BLaER1 treated with 17β-estradiol and CSF1 and Interleukin-3, amounts not matched to agents 10 nM and 100 nM (cell line): ENCODE measurements around the gene YDJC.

Experiments used
- H3K27ac ChIP-seq, 11 experiments: shearing (Covaris generic); formaldehyde crosslinking; 2 replicates each; pipeline ENCODE4 v1.8.1; 2022
- H3K27me3 ChIP-seq, 11 experiments: shearing (Covaris generic); formaldehyde crosslinking; 2 replicates each; pipeline ENCODE4 v1.8.1; 2022
- H3K36me3 ChIP-seq, 11 experiments: shearing (Covaris generic); formaldehyde crosslinking; 2 replicates each; pipeline ENCODE4 v1.8.1; 2022
- H3K4me1 ChIP-seq, 10 experiments: shearing (Covaris generic); formaldehyde crosslinking; 2 replicates each; pipeline ENCODE4 v1.8.1; 2022
- H3K4me2 ChIP-seq, 11 experiments: shearing (Covaris generic); formaldehyde crosslinking; 2 replicates each; pipeline ENCODE4 v1.8.1; 2022
- H3K4me3 ChIP-seq, 10 experiments: shearing (Covaris generic); formaldehyde crosslinking; 2 replicates each; pipeline ENCODE4 v1.8.1; 2022
- H3K9ac ChIP-seq, 11 experiments: shearing (Covaris generic); formaldehyde crosslinking; 2 replicates each; pipeline ENCODE4 v1.8.1; 2022
- H3K9me3 ChIP-seq, 11 experiments: shearing (Covaris generic); formaldehyde crosslinking; replicated peaks in 1 of 11; 2 replicates each; pipeline ENCODE4 v1.8.1; 2022
- H4K20me1 ChIP-seq, 11 experiments: shearing (Covaris generic); formaldehyde crosslinking; 2 replicates each; pipeline ENCODE4 v1.8.1; 2022
- Cebpa-rat ChIP-seq, 11 experiments: shearing (Covaris generic); IDR thresholded peaks; 2 replicates each; pipeline ENCODE4 v1.8.1; 2022

Gene YDJC

GRCh38 chr22:21636629-21637218, 6.9 kb upstream of the YDJC start:
- Histone ChIP-seq H3K27ac (no peak overlapping the region), H3K27me3 (no peaks in the 10 kb centered on the region), H3K4me2 (no peak overlapping the region), H3K36me3 (no peaks in the 10 kb centered on the region), H3K4me1 (peaks cover 6 to 20% (median 9%) of the 10 kb centered on the region in 10 experiments), H3K4me3 (no peak overlapping the region), H3K9me3 (peaks cover 0 to 10% (median 7%) of the 10 kb centered on the region in 11 experiments; a peak in 15 of 22 replicates), H3K9ac (no peak overlapping the region), H4K20me1 (no peaks in the 10 kb centered on the region; a peak in 2 of 22 replicates)
- TF ChIP-seq Cebpa-rat (IDR thresholded peaks at IDR 0.05) = no peak

- Histone ChIP-seq H3K36me3 (no peaks in the 10 kb centered on the region), H3K4me2 (no peak overlapping the region), H3K9ac (no peak overlapping the region), H3K9me3 (peaks cover 0 to 10% (median 7%) of the 10 kb centered on the region in 11 experiments; a peak in 15 of 22 replicates), H3K4me1 (peaks cover 0 to 13% (median 3%) of the 10 kb centered on the region in 10 experiments; a peak in 13 of 20 replicates), H3K4me3 (no peak overlapping the region), H3K27ac (no peak overlapping the region), H4K20me1 (no peaks in the 10 kb centered on the region; a peak in 2 of 22 replicates), H3K27me3 (no peaks in the 10 kb centered on the region)
- no peak for TF ChIP-seq Cebpa-rat (IDR thresholded peaks at IDR 0.05)
Observed at GRCh38 chr22:21635771-21636510, 6.1 kb upstream of the YDJC start.

- no peaks in the 10 kb centered on the region; a peak in 2 of 22 replicates for H4K20me1 ChIP-seq
- peaks cover 0 to 10% (median 7%) of the 10 kb centered on the region in 11 experiments; a peak in 15 of 22 replicates for H3K9me3 ChIP-seq
- H3K27me3 ChIP-seq = no peaks in the 10 kb centered on the region
- no peak overlapping the region for H3K27ac ChIP-seq
- H3K4me1 ChIP-seq = peaks cover 0 to 19% (median 6%) of the 10 kb centered on the region in 10 experiments; a peak in 11 of 20 replicates
- no peaks in the 10 kb centered on the region for H3K36me3 ChIP-seq
- H3K4me3 ChIP-seq = no peak overlapping the region
- no peak overlapping the region for H3K4me2 ChIP-seq
- no peak for TF ChIP-seq Cebpa-rat (IDR thresholded peaks at IDR 0.05)
- no peak overlapping the region for H3K9ac ChIP-seq
Observed at GRCh38 chr22:21634844-21635243, 5.0 kb upstream of the YDJC start.

- Histone ChIP-seq H3K9me3 (peaks cover 0 to 10% (median 7%) of the 10 kb centered on the region in 11 experiments; a peak in 15 of 22 replicates), H3K27me3 (no peaks in the 10 kb centered on the region), H3K4me3 (no peak overlapping the region), H3K36me3 (peaks cover 0 to under 1% (median under 1%) of the 10 kb centered on the region in 11 experiments; a peak in 5 of 22 replicates), H4K20me1 (peaks cover 0 to 1% (median under 1%) of the 10 kb centered on the region in 11 experiments; a peak in 9 of 22 replicates), H3K9ac (no peak overlapping the region), H3K4me1 (peaks cover under 1 to 20% (median 6%) of the 10 kb centered on the region in 10 experiments; a peak in 18 of 20 replicates), H3K4me2 (no peak overlapping the region), H3K27ac (no peak overlapping the region)
- no peak for TF ChIP-seq Cebpa-rat (IDR thresholded peaks at IDR 0.05)
Observed at GRCh38 chr22:21634081-21634480, 4.3 kb upstream of the YDJC start.

GRCh38 chr22:21633481-21633880, 3.7 kb upstream of the YDJC start:
- H4K20me1 ChIP-seq = peaks cover under 1 to 7% (median 5%) of the 10 kb centered on the region in 11 experiments; a peak in 16 of 22 replicates
- no peak overlapping the region for H3K4me3 ChIP-seq
- no peaks in the 10 kb centered on the region for H3K27me3 ChIP-seq
- H3K4me2 ChIP-seq = no peak overlapping the region
- H3K9ac ChIP-seq = no peak overlapping the region
- no peak overlapping the region for H3K27ac ChIP-seq
- peaks cover under 1 to 7% (median 6%) of the 10 kb centered on the region in 11 experiments; a peak in 19 of 22 replicates for H3K36me3 ChIP-seq
- peaks cover 0 to 10% (median 7%) of the 10 kb centered on the region in 11 experiments; a peak in 15 of 22 replicates for H3K9me3 ChIP-seq
- no peak for TF ChIP-seq Cebpa-rat (IDR thresholded peaks at IDR 0.05)
- peaks cover 6 to 26% (median 12%) of the 10 kb centered on the region in 10 experiments for H3K4me1 ChIP-seq

GRCh38 chr22:21632931-21633330, 3.1 kb upstream of the YDJC start:
- TF ChIP-seq Cebpa-rat (IDR thresholded peaks at IDR 0.05) = no peak
- H3K9me3 ChIP-seq = peaks cover 0 to 10% (median 7%) of the 10 kb centered on the region in 11 experiments; a peak in 15 of 22 replicates
- H3K4me2 ChIP-seq = no peak overlapping the region
- H3K4me1 ChIP-seq = peaks cover 12 to 31% (median 18%) of the 10 kb centered on the region in 10 experiments
- H3K36me3 ChIP-seq = peaks cover 6 to 12% (median 11%) of the 10 kb centered on the region in 11 experiments; a peak in 21 of 22 replicates
- H3K4me3 ChIP-seq = no peak overlapping the region
- H3K9ac ChIP-seq = no peak overlapping the region
- no peaks in the 10 kb centered on the region for H3K27me3 ChIP-seq
- no peak overlapping the region for H3K27ac ChIP-seq
- H4K20me1 ChIP-seq = peaks cover 6 to 13% (median 10%) of the 10 kb centered on the region in 11 experiments; a peak in 19 of 22 replicates

GRCh38 chr22:21632237-21632895, 2.5 kb upstream of the YDJC start, which contains the start of gene CCDC116:
Gene CCDC116, plus strand, starts transcription at chr22:21632760. Its CDS starts 422 bp downstream, at chr22:21633182.
- Histone ChIP-seq H3K9ac (no peak within 1 kb of the TSS), H3K36me3 (peaks cover 9 to 18% (median 17%) of the 10 kb centered on the region in 11 experiments; a peak in 21 of 22 replicates)

GRCh38 chr22:21631025-21631424, 1.2 kb upstream of the YDJC start:
- no peak overlapping the region for H3K4me2 ChIP-seq
- H3K4me3 ChIP-seq = no peak overlapping the region
- H3K27ac ChIP-seq = no peak overlapping the region
- H3K9ac ChIP-seq = no peak overlapping the region
- H4K20me1 ChIP-seq = peaks cover 25 to 32% (median 29%) of the 10 kb centered on the region in 11 experiments; a peak in 21 of 22 replicates
- no peak for TF ChIP-seq Cebpa-rat (IDR thresholded peaks at IDR 0.05)
- H3K9me3 ChIP-seq = peaks cover 0 to 10% (median 7%) of the 10 kb centered on the region in 11 experiments; a peak in 15 of 22 replicates
- H3K4me1 ChIP-seq = peaks cover 31 to 38% (median 36%) of the 10 kb centered on the region in 10 experiments
- H3K27me3 ChIP-seq = no peaks in the 10 kb centered on the region
- H3K36me3 ChIP-seq = peaks cover 14 to 31% (median 26%) of the 10 kb centered on the region in 11 experiments; a peak in 21 of 22 replicates

More at GRCh38 chr22:21632237-21632895, 2.5 kb upstream of the YDJC start, which contains the start of gene CCDC116:
- H3K27me3 ChIP-seq = no peaks in the 10 kb centered on the region
- H3K9me3 ChIP-seq = peaks cover 0 to 10% (median 7%) of the 10 kb centered on the region in 11 experiments; a peak in 15 of 22 replicates
- H3K4me3 ChIP-seq = no peak within 1 kb of the TSS
- no peak within 1 kb of the TSS for H3K4me2 ChIP-seq
- TF ChIP-seq Cebpa-rat (IDR thresholded peaks at IDR 0.05) = no peak
- peaks cover 17 to 32% (median 23%) of the 10 kb centered on the region in 10 experiments for H3K4me1 ChIP-seq
- H3K27ac ChIP-seq = no peak within 1 kb of the TSS
- peaks cover 12 to 18% (median 16%) of the 10 kb centered on the region in 11 experiments; a peak in 19 of 22 replicates for H4K20me1 ChIP-seq
